RPMI7951 (cell line): ENCODE results near the gene BCAS4. TPM values are rescaled to one million over a fixed set of nuclear protein-coding genes. Genes with fewer than 3 reads are reported as not detected.
"Not testable (repeated sequence)": the region's sequence is repeated elsewhere in the genome, so short reads cannot be mapped to it uniquely, and the experiment has no call there.

Experiments
- DNase-seq: peaks from one replicate; pipeline ENCODE4 v3.0.0-alpha.2; 2012; ENCODE audit warnings: low read depth
- total RNA-seq: library from RNA; depleted of rRNA; stranded (reverse); fragments of >200 nt; shearing (Covaris generic); gene quantifications from 2 replicates; pipeline ENCODE4 v1.2.3, GENCODE V29; 2014

BCAS4 gene
- total RNA-seq, 1 experiment from 2014 or later = 5.9 TPM

- DNase-seq = no peak
These were observed 81.3 kb downstream of the BCAS4 start for GRCh38 chr20:50876063-50876685.

GRCh38 chr20:50876816-50877215 is 82.0 kb downstream of the BCAS4 start:
- no peak for DNase-seq

GRCh38 chr20:50877232-50877743 is 82.4 kb downstream of the BCAS4 start:
- no peak for DNase-seq

GRCh38 chr20:50879649-50880550 is 85.0 kb downstream of the BCAS4 start:
- DNase-seq = no peak

DNA sequence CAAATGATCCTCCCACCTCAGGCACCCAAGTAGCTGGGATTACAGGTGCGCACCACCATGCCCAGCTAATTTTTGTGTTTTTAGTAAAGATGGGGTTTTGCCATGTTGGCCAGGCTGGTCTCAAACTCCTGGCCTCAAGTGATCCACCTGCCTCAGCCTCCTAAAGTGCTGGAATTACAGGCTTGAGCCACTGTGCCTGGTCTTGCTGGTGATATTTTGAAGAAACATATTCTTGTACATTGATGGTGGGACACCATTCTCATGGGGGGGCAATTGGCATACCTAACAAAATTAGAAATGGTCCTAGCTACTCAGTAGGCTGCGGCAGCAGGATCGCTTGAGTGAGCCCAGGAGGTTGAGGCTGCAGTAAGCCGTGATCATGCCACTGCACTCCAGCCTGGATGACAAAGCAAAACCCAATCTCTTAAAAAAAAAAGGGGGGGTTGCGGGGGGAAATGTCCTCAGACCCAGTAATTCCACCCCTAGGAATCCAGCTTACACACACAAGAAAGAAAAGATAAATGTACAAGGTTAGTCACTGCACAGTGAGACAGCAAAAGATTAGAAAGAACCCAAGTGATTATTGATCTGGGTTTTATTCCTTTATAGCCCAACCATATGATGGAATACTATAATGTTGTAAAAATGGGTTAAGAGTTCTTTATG is 87.0 kb downstream of the BCAS4 start:
- not testable (repeated sequence) for DNase-seq

DNA sequence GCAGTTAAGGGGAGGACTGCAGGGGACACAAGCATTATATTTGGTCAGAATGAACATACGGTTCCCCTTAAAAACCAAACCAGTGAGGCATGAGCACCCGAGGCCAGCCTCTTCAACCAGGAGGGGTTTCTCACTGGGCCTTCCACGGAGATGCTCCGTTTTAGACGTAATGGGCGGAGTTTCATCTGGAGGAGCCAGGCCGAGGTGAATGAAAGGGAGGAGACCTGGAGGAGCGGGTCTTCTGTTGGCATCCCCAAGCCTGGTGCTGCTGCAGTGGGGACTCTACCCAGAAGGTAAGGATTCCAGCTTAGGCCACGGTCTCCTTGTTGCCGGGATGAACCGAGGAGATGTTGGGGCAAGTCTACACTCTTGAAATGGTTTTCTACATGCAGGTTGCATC is 89.0 kb downstream of the BCAS4 start:
- DNase-seq = no peak

- DNase-seq = no peak
These were observed 90.2 kb downstream of the BCAS4 start for GRCh38 chr20:50885068-50885467.

DNA sequence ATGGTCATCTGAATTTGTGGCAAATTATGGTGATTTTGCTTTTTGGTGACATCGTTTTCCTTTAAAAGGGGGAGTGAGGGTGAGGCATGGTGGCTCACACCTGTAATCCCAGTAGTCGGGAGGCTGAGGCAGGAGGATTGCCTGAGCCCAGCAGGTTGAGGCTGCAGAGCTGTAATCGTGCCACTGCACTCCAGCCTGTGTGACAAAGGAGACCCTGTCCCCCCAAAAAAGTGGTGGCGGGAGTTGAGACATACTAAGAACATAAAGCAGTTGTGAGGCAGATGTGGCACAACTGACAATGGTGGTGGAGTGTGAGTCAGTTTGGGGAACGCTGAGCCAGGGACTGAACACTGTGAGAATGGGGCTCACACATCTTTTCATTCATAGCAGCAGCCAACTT is 90.9 kb downstream of the BCAS4 start:
- DNase-seq = no peak

- no peak for DNase-seq
These were observed 91.4 kb downstream of the BCAS4 start for GRCh38 chr20:50886184-50886790.

DNA sequence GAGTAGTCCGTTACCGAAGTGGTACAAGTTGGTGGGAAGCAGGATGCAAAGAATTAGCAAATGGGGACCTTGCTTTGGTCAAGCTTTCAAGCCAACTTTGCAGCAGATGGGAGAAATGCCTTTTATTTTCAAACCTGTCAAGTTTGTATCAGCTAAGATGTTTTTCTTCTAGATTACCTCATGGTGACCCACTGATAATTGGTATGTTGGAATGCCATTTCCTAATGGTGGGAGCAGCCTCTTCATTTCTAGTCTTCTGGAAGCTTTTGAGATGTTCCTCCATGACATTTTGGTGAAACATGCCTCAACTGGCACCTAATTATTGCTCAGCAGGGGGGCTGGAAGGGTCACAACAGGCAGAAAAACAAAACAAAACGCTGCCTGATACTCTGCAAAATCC is 92.7 kb downstream of the BCAS4 start:
- no peak for DNase-seq

DNA sequence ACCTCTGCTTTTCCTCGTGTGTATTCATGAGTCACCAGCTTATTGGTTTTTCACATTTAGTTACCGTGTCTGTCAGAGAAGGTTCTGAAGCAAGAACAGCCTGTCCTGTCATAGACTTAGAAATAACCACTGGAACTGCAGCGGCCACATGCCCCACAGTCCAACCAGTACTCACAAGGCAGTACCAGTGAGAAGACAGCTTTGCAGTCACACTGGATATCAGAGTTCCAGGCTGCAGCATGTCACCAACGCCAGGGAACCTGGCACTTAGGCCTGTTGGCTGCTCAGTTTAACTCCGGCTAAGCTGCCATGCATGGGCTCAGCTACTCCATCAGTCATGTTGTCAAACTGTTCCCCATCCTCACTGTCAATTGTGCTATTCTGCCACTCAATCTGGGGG is 96.3 kb downstream of the BCAS4 start:
- no peak for DNase-seq

GRCh38 chr20:50892394-50892793 is 97.5 kb downstream of the BCAS4 start:
- no peak for DNase-seq

- no peak for DNase-seq
These were observed 98.8 kb downstream of the BCAS4 start for GRCh38 chr20:50893620-50894019.

- DNase-seq = no peak
These were observed 100.4 kb downstream of the BCAS4 start for GRCh38 chr20:50895111-50895830.

GRCh38 chr20:50898475-50898874 is 103.6 kb downstream of the BCAS4 start:
- no peak for DNase-seq

DNA sequence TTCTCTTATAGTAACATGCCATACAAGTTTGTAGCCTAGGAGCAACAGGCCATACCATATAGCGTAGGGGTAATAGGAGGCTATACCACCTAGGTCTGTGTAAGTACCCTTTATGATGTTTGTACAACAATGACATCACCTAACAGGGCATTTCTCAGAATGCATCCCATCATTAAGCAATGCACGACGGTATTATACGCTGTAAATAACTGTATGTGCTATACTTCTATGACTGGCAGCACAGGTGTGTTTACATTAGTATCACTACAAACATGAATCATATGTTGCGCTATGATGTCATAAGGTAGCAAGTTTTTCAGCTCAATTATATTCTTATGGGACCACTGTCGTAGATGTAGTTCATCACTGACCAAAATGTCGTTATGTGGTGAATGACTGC is 105.4 kb downstream of the BCAS4 start:
- DNase-seq = no peak

GRCh38 chr20:50901301-50901700 is 106.4 kb downstream of the BCAS4 start:
- DNase-seq = no peak

DNA sequence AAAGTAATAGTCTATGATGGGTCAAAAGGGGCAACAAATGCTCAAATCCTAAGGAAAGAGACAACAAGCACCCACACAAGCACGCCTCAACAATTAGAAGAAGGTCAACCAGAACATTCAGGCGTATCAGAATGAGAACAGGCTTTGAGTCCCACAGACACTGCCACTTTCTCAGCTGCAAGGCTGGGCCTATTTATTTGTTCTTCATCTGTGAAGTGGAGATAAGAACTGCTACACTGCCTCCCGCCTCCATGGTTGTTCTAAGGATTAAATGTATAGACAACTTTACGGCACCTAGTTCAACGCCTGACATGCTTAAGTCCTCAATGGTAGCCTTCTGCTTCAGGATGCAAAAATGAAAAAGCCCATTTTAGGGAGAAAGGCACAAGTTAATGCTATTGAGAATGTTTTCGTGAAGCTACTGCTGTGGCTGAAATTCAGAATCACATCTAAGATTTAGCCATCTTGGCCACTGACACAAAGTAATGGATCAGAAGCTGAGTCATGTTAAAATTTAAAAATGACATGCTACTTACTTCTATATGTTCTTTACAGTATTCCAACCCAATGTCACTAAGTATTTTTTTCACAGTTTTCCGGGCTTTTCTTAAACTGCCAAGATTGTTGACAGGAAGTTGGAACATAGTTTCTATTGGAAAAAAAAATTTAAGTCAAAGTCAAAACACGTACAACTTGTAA is 108.6 kb downstream of the BCAS4 start:
- DNase-seq = no peak

GRCh38 chr20:50904067-50904570 is 109.3 kb downstream of the BCAS4 start:
- DNase-seq = no peak

- no peak for DNase-seq
These were observed 114.6 kb downstream of the BCAS4 start for GRCh38 chr20:50909413-50909812.

- DNase-seq = peak; percentile 96
These were observed 116.2 kb downstream of the BCAS4 start for GRCh38 chr20:50911030-50911429.
